Lower leg skin (tissue), 4 donors: ENCODE results near the gene DNAJC4. TPM values are rescaled to one million over a fixed set of nuclear protein-coding genes. Genes with fewer than 3 reads are reported as not detected.

ENCODE experiments used
- DNase-seq, 2 donors: peaks; one replicate each; pipeline ENCODE4 v3.0.0-alpha.2; 2019; ENCODE audit warnings: low spot score in 2 of 2
- H3K4me3 ChIP-seq: fragments of 200-600 bp; sonication (generic); 2 replicates; pipeline ENCODE4 v1.5.1; 2017; ENCODE audit warnings: mild to moderate bottlenecking, low read depth; ENCODE audit not compliant: poor library complexity, severe bottlenecking
- CTCF ChIP-seq, 3 donors: fragments of 450-650 bp; IDR thresholded peaks; one replicate each; pipeline ENCODE4 v1.5.1; 2016; ENCODE audit warnings: antibody characterized with exemption in 3 of 3, mild to moderate bottlenecking in 3 of 3, moderate library complexity in 2 of 3
- POLR2A ChIP-seq, 2 donors: fragments of 450-650 bp; IDR thresholded peaks; one replicate each; pipeline ENCODE4 v1.6.1; 2016 to 2017; ENCODE audit warnings: antibody characterized with exemption in 2 of 2, mild to moderate bottlenecking in 1 of 2, moderate library complexity in 1 of 2
- WGBS, 2 donors: methylation state at CpG; one replicate each; pipeline ENCODE4 v1.1.5; 2018; 5-methylcytosine and 5-hydroxymethylcytosine counted together
- intact Hi-C: fragments of 100-400 bp; cut with DNase I; formaldehyde crosslinking; loops from one replicate; pipeline ENCODE4 v1.15.0; 2023; ENCODE audit warnings: low total_unique reads
- total RNA-seq, 4 donors: library from RNA; depleted of rRNA; stranded (reverse); fragments of >200 nt; gene quantifications; one replicate each; pipeline ENCODE4 v1.1.0, GENCODE V29; 2016

DNAJC4 gene
- total RNA-seq, 4 donors from 2014 or later, result 19.2 to 37.6 (median 30.8) TPM

DNA sequence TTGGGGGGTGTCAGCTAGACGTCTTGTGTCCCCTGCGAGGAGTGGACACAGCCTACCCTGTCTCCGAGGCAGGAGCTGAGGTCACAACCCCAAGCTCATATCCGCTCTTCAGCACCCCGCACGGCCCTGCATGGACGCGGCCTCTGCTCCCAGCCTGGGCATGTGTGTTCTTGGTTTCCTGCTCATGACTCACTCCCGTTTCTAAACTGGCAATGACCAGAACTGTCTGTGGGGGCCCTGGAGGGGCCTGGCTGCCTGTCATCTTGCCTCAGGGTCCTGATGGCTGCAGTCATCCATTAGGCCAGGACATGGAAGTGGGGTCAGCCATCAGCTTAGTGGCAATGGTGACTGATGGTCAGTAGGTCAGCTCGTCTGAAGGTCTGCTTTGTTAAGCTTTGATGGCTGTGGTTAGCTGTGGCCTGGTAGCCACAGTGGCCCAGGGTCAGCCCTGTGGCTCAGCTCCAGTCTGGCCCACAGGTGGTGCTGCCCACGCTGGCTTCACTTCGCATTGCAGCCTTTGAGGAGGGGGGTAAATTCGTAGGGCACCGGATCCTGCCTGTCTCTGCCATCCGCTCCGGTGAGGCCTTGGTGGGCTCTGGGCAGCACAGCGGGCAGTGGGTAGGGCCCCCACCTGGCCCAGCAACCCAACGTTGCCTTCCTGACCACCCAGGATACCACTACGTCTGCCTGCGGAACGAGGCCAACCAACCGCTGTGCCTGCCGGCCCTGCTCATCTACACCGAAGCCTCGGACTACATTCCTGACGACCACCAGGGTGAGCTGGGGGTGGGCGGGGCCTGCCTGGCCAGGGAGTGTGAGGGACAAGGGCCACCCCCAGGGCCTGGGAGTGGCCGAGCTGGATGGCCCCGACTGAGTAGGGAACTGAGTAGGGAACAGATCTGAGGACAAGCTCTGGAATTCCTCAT lies 32.9 kb downstream of the DNAJC4 start:
- no peak overlapping the region for H3K4me3 ChIP-seq
- no peak for DNase-seq
- TF ChIP-seq POLR2A (IDR thresholded peaks at IDR 0.05) (no peak), CTCF (IDR thresholded peaks at IDR 0.05) (no peak)
- WGBS, 2 donors, result 77 to 84% methylated on average over 19 to 29 of the region's 29 CpGs
- intact Hi-C loops, result no loop called here

GRCh38 chr11:64263947-64264317 lies 33.6 kb downstream of the DNAJC4 start:
- DNase-seq, result no peak
- no peak overlapping the region for H3K4me3 ChIP-seq
- intact Hi-C loops, result no loop called here
- 91 to 95% methylated on average over 4 to 8 of the region's 8 CpGs for WGBS, 2 donors
- TF ChIP-seq CTCF (IDR thresholded peaks at IDR 0.05), result no peak
- TF ChIP-seq POLR2A (IDR thresholded peaks at IDR 0.05), result no peak

- no peak for DNase-seq
- 75 to 84% methylated on average over 10 of the region's 10 CpGs for WGBS, 2 donors
- no peak for TF ChIP-seq POLR2A (IDR thresholded peaks at IDR 0.05)
- no peak for TF ChIP-seq CTCF (IDR thresholded peaks at IDR 0.05)
- H3K4me3 ChIP-seq, result no peak overlapping the region
- intact Hi-C loops, result no loop called here
These were observed 34.1 kb downstream of the DNAJC4 start for GRCh38 chr11:64264371-64264852.

GRCh38 chr11:64265176-64266160 lies 35.1 kb downstream of the DNAJC4 start:
- H3K4me3 ChIP-seq, result no peak overlapping the region
- no peak for DNase-seq
- WGBS, 2 donors, result 94 to 96% methylated on average over 30 to 34 of the region's 35 CpGs
- intact Hi-C loops, result no loop called here
- TF ChIP-seq POLR2A (IDR thresholded peaks at IDR 0.05), result no peak
- no peak for TF ChIP-seq CTCF (IDR thresholded peaks at IDR 0.05)

DNA sequence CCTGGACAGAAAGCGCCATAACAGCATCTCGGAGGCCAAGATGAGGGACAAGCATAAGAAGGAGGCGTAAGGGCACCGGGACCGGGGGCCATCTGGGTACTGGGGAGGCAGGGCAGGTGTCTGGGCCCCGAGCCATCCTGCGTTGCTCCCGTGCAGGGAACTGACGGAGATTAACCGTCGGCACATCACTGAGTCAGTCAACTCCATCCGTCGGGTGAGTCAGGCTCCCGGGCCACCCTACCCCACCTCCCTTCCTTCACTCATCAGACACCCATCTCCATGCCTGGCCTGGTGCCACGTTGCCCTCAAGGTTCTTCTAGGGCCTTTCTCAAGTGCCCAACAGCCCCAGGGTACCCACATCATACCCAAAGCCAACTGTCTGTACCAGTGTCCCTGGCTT lies 36.0 kb downstream of the DNAJC4 start:
- DNase-seq, result no peak
- intact Hi-C loops, result no loop called here
- WGBS, 2 donors, result 86 to 88% methylated on average over 15 of the region's 15 CpGs
- no peak for TF ChIP-seq CTCF (IDR thresholded peaks at IDR 0.05)
- no peak for TF ChIP-seq POLR2A (IDR thresholded peaks at IDR 0.05)
- H3K4me3 ChIP-seq, result no peak overlapping the region
